Heart right ventricle (tissue), 16 donors: ENCODE data around the gene ZNF280D. TPM values are rescaled to one million over a fixed set of nuclear protein-coding genes. Genes with fewer than 3 reads are reported as not detected.

Source experiments
- ATAC-seq, 8 donors: fragments of 200-7000 bp; cut with Tn5 transposase; one replicate each; pipeline ENCODE4 v1.9.1; 2020; ENCODE audit warnings: mild to moderate bottlenecking in 8 of 8, moderate library complexity in 8 of 8, moderate number of reproducible peaks in 1 of 8
- DNase-seq, 2 donors: peaks; one replicate each; pipeline ENCODE4 v3.0.0-alpha.2; 2020
- H3K27ac ChIP-seq, 10 donors: fragments of 200-600 bp; sonication (generic) in 2 of 10; one replicate each; pipeline versions ENCODE4 v1.5.0 to v1.8.0; 2020 to 2022; ENCODE audit warnings: mild to moderate bottlenecking in 3 of 10
- H3K27me3 ChIP-seq, 7 donors: fragments of 200-600 bp; one replicate each; pipeline ENCODE4 v1.8.0; 2021 to 2022; ENCODE audit warnings: mild to moderate bottlenecking in 2 of 7
- H3K36me3 ChIP-seq, 9 donors: fragments of 200-600 bp; sonication (generic) in 1 of 9; one replicate each; pipeline versions ENCODE4 v1.5.0 to v1.8.0; 2020 to 2022; ENCODE audit warnings: mild to moderate bottlenecking in 2 of 9
- H3K4me1 ChIP-seq, 9 donors: fragments of 200-600 bp; sonication (generic) in 1 of 9; one replicate each; pipeline versions ENCODE4 v1.5.0 to v1.8.0; 2020 to 2022; ENCODE audit warnings: mild to moderate bottlenecking in 4 of 9
- H3K4me3 ChIP-seq, 10 donors: fragments of 200-600 bp; sonication (generic) in 2 of 10; one replicate each; pipeline versions ENCODE4 v1.5.0 to v1.8.0; 2020 to 2022; ENCODE audit warnings: mild to moderate bottlenecking in 7 of 10, moderate library complexity in 2 of 10
- H3K9me3 ChIP-seq, 11 donors: fragments of 200-600 bp in 10 of 11; sonication (generic) in 2 of 11; one replicate each; pipeline versions ENCODE4 v1.5.0 to v1.8.0; 2013 to 2022; ENCODE audit warnings: mild to moderate bottlenecking in 2 of 11, control low read depth in 1 of 11, moderate library complexity in 1 of 11
- WGBS, 2 donors: extraction: QIAGEN DNeasy Blood & Tissue Kit; methylation state at CpG; one replicate each; pipeline ENCODE4 v1.1.7; 2013; ENCODE audit warnings: inconsistent platforms in 1 of 2; 5-methylcytosine and 5-hydroxymethylcytosine counted together
- intact Hi-C, 10 donors: fragments of 100-400 bp; cut with DNase I; formaldehyde crosslinking; loops; one replicate each; pipeline versions ENCODE4 v1.11.1 to v1.14.2; 2022
- polyA plus RNA-seq, 2 donors: library from polyadenylated mRNA; stranded (reverse); fragments of 200-250 nt; gene quantifications; one replicate each; pipeline ENCODE4 v1.2.3, GENCODE V29; 2013
- total RNA-seq, 10 donors: library from RNA; stranded (reverse); fragmentation: NEBNext Ultra II Directional in 3 of 10; extraction: Animal tissue kit (Norgen Biotek cat#: 25700) in 3 of 10; gene quantifications; one replicate each; pipeline versions ENCODE4 v1.2.1 to v1.2.4, GENCODE V29; 2021 to 2023
- TF ChIP-seq, protein P1 (sequence below), 9 donors: fragments of 200-600 bp; sonication (generic) in 2 of 9; IDR thresholded peaks; one replicate each; pipeline versions ENCODE4 v1.5.0 to v1.8.0; 2021 to 2022; ENCODE audit warnings: antibody characterized with exemption in 9 of 9, mild to moderate bottlenecking in 5 of 9, moderate library complexity in 1 of 9
- donor health status: Arrhythmogenic right ventricular cardiomyopathy.
- donor health status: ischemic (EF 13 %, LVEDD 7.1; RV severe dilation, severe dysfunction).
- donor health status: healthy with polysubstance abuse.
- donor health status: DM: no; HTN: yes; CAD: no.
- donor health status: DM: no; HTN: no; CAD: no.
- donor health status: ischemic (EF 25% LVEDD 6.9; RV normal size, moderate dysfunction).
- donor health status: ischemic (EF 25% LVEDD 5.7; RV mildly dilated, moderate dysfunction).
- donor health status: healthy.
- donor health status: DM: yes; HTN: yes; CAD: no.
- donor health status: Ischemic cardiomyopathy.
- donor health status: ischemic (EF 35%, LVEDD 5.7; RV mildly dilated, moderate dysfunction).
- donor health status: nonischemic (EF 11% LVEDD 7.7; RV severe dilation, severe dysfunction).
- donor health status: DM: yes; HTN: yes; CAD: no.
- donor health status: PGD.
- donor health status: ischemic (EF 29% LVEDD 5.4; RV normal size, mild dysfunction).
- donor health status: nonischemic (EF 23%, LVEDD 6.1; RV moderate dilation, normal function).

Gene ZNF280D
- total and polyA plus RNA-seq, 12 donors: 6.9 to 42.4 (median 24.9) TPM

DNA sequence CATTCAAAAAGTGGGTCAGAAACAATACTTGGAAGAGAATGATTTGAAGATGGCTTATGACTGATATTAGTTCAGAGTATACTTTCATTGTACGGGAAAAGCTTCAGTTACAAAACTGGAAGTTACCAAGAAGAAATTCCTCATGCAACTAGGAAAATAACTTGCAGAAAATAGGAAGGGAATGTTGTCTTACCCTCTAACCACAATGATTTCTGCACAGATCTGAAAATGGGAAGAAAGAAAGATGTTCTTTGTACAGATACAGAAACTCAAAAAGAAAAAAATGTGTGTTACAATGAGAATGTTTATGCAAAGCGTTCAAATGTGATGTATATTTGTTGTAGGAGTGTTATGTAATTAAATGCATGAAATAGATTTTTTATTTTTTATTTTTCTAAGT, 3.7 kb downstream of the ZNF280D start:
- peaks cover 0 to 9% (median 0%) of the 10 kb centered on the region in 11 donors for H3K9me3 ChIP-seq

DNA sequence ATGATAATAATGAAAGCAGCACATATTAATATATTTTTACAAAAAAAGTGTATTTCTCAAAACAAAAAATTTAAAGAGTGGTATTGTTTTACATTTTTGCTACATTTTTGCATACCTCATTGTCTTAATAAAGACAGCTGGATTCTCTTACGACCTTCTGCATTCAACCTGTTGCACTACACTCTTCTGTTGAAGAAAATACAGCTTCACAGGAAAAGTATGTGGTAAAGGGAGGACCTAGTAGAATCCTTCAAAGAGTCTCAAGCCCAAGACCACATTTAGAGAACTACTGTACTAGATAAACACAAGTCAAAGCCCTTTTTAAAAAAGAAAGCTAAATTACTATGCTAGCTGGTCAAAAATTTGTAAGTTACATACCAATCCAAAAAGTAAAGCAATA, 7.9 kb downstream of the ZNF280D start:
- intact Hi-C loops: no loop called here
- TF ChIP-seq, protein P1, sequence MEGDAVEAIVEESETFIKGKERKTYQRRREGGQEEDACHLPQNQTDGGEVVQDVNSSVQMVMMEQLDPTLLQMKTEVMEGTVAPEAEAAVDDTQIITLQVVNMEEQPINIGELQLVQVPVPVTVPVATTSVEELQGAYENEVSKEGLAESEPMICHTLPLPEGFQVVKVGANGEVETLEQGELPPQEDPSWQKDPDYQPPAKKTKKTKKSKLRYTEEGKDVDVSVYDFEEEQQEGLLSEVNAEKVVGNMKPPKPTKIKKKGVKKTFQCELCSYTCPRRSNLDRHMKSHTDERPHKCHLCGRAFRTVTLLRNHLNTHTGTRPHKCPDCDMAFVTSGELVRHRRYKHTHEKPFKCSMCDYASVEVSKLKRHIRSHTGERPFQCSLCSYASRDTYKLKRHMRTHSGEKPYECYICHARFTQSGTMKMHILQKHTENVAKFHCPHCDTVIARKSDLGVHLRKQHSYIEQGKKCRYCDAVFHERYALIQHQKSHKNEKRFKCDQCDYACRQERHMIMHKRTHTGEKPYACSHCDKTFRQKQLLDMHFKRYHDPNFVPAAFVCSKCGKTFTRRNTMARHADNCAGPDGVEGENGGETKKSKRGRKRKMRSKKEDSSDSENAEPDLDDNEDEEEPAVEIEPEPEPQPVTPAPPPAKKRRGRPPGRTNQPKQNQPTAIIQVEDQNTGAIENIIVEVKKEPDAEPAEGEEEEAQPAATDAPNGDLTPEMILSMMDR (IDR thresholded peaks at IDR 0.05): no peak
- 65 to 71% methylated on average over 1 of the region's 1 CpG for WGBS, 2 donors
- no peak for ATAC-seq
- Histone ChIP-seq H3K9me3 (no peaks in the 10 kb centered on the region), H3K4me1 (peaks cover 0 to 65% (median 50%) of the 10 kb centered on the region in 9 donors), H3K27me3 (no peaks in the 10 kb centered on the region), H3K36me3 (peaks cover 0 to 16% (median 0%) of the 10 kb centered on the region in 9 donors), H3K27ac (no peak overlapping the region), H3K4me3 (no peak overlapping the region)
- DNase-seq: no peak

More for the DNA sequence above, 3.7 kb downstream of the ZNF280D start:
- H3K4me1 ChIP-seq: peaks cover 0 to 77% (median 63%) of the 10 kb centered on the region in 9 donors
- intact Hi-C loops: no loop called here
- TF ChIP-seq, protein P1 (IDR thresholded peaks at IDR 0.05): no peak
- no peak overlapping the region for H3K4me3 ChIP-seq
- no peak for ATAC-seq
- H3K27me3 ChIP-seq: no peaks in the 10 kb centered on the region
- peaks cover 0 to 10% (median 0%) of the 10 kb centered on the region in 9 donors for H3K36me3 ChIP-seq
- H3K27ac ChIP-seq: no peak overlapping the region
- WGBS, 2 donors: 58 to 59% methylated on average over 2 of the region's 2 CpGs
- DNase-seq: no peak

DNA sequence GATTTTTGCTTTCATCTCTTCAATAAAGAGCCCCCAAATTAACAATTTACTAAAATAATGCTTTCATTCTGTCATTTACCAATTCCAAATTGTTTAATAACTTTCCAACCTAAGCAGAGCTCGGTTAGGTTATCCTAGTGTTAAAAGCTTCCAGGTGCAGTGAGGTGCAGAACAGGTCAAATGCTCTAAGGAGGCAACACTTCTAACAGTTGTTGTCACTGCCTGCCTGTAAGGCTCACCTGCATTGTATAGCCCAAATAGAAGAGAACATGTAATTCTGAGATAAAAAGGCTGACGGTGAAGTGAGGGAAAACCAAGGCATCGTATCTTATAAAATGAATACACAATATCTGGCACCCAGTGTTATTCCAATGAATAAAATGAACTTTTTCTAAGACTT, 9.1 kb downstream of the ZNF280D start:
- Histone ChIP-seq H3K27me3 (no peaks in the 10 kb centered on the region), H3K9me3 (no peaks in the 10 kb centered on the region), H3K36me3 (peaks cover 0 to 16% (median 0%) of the 10 kb centered on the region in 9 donors), H3K27ac (no peak overlapping the region), H3K4me1 (peaks cover 0 to 60% (median 45%) of the 10 kb centered on the region in 9 donors), H3K4me3 (no peak overlapping the region)
- intact Hi-C loops: no loop called here
- ATAC-seq (no peak), DNase-seq (no peak)
- WGBS, 2 donors: 86 to 88% methylated on average over 3 of the region's 3 CpGs
- TF ChIP-seq, protein P1 (IDR thresholded peaks at IDR 0.05): no peak

DNA sequence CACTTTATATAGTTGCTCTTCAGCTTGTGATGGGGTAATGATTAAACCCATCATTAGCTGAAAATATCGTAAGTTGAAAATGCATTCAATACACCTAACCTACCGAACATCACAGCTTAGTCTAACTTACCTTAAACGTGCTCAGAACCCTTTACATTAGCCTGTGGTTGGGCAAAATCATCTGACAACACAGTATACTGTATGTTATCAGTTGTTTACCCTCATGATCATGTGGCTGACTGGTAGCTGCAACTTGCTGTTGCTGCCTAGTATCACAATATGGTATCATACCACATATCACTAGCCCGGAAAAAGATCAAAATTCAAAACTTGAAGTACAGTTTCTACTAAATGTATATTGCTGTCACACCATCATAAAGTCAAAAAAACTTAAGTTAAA, 9.5 kb downstream of the ZNF280D start:
- ATAC-seq: no peak
- no peak for DNase-seq
- H3K27me3 ChIP-seq: no peaks in the 10 kb centered on the region
- peaks cover 0 to 16% (median 0%) of the 10 kb centered on the region in 9 donors for H3K36me3 ChIP-seq
- TF ChIP-seq, protein P1 (IDR thresholded peaks at IDR 0.05): no peak
- intact Hi-C loops: no loop called here
- peaks cover 0 to 60% (median 45%) of the 10 kb centered on the region in 9 donors for H3K4me1 ChIP-seq
- no peaks in the 10 kb centered on the region for H3K9me3 ChIP-seq
- no peak overlapping the region for H3K27ac ChIP-seq
- WGBS, 2 donors: 93 to 95% methylated on average over 4 of the region's 4 CpGs
- H3K4me3 ChIP-seq: no peak overlapping the region
